Measurements from ENCODE around the gene CCDC90B.
"Not testable (repeated sequence)": the region's sequence is repeated elsewhere in the genome, so short reads cannot be mapped to it uniquely, and the experiment has no call there.

Gene CCDC90B

DNA sequence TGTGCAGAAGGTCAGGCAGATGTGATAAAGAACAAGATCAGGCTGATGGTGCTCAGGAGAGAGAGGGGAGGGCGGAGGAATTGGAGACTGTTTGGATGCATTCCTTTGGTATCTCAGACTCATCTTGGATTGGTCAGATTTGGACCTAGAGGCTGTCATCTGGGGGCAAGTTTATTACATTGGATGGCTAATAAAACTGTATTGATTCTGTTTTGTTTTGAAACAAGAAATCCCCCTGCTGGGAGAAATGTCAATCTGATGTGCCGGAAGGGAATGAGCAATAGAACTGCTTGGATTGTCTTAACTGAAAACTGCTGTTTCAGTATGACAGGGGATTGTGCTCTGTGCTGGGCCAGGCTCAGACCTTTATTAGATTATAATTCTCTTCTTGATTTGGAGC is 25.5 kb upstream of the CCDC90B start:
- Histone ChIP-seq H3K36me3 (ENCODE audit: insufficient read depth, low read length) (no peaks in the 10 kb centered on the region), H3K9ac (ENCODE audit: low read depth, low read length) (no peak overlapping the region), H3K4me1 (ENCODE audit: control insufficient read depth, insufficient read depth, low read length) (no peaks in the 10 kb centered on the region), H3K27me3 (ENCODE audit: control insufficient read depth, insufficient read depth, low read length) (peaks cover 3% of the 10 kb centered on the region), H3K9me3 (replicated peaks; ENCODE audit: low read length) (no peaks in the 10 kb centered on the region), H3K4me3 (ENCODE audit: low read length) (no peak overlapping the region), H3K4me2 (ENCODE audit: low read length) (no peak overlapping the region)

GRCh38 chr11:83310718-83311117 is 24.6 kb upstream of the CCDC90B start:
- Histone ChIP-seq H3K4me2 (ENCODE audit: low read length) (no peak overlapping the region), H3K9ac (ENCODE audit: low read depth, low read length) (no peak overlapping the region)

DNA sequence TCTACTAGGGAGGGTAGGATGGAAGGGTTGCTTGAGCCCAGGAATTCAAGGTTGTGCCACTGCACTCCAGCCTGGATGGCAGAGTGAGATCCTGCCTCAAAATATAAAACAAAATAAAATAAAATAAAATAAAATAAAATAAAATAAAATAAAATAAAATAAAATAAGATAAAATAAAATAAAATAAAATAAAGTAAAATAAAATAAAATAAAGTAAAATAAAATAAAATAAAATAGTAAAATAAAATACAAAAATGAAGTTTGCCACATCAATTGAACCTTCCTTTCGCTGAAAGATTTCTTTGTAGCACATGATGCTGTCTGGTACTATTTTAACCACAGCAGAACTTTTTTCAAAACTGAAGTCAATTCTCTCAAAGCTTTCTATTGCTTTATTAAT is 22.4 kb upstream of the CCDC90B start:
- H3K36me3 ChIP-seq (ENCODE audit: insufficient read depth, low read length); H3K9me3 ChIP-seq (replicated peaks; ENCODE audit: low read length); H3K4me1 ChIP-seq (ENCODE audit: control insufficient read depth, insufficient read depth, low read length); H3K4me3 ChIP-seq (ENCODE audit: low read length); H3K4me2 ChIP-seq (ENCODE audit: low read length); H3K9ac ChIP-seq (ENCODE audit: low read depth, low read length): not testable (repeated sequence)
- peaks cover 10% of the 10 kb centered on the region for H3K27me3 ChIP-seq (ENCODE audit: control insufficient read depth, insufficient read depth, low read length)

More at GRCh38 chr11:83310718-83311117, 24.6 kb upstream of the CCDC90B start:
- H3K36me3 ChIP-seq (ENCODE audit: insufficient read depth, low read length): no peaks in the 10 kb centered on the region
- no peaks in the 10 kb centered on the region for H3K4me1 ChIP-seq (ENCODE audit: control insufficient read depth, insufficient read depth, low read length)
- no peak overlapping the region for H3K4me3 ChIP-seq (ENCODE audit: low read length)
- H3K27me3 ChIP-seq (ENCODE audit: control insufficient read depth, insufficient read depth, low read length): peaks cover 3% of the 10 kb centered on the region
- no peaks in the 10 kb centered on the region for H3K9me3 ChIP-seq (replicated peaks; ENCODE audit: low read length)

DNA sequence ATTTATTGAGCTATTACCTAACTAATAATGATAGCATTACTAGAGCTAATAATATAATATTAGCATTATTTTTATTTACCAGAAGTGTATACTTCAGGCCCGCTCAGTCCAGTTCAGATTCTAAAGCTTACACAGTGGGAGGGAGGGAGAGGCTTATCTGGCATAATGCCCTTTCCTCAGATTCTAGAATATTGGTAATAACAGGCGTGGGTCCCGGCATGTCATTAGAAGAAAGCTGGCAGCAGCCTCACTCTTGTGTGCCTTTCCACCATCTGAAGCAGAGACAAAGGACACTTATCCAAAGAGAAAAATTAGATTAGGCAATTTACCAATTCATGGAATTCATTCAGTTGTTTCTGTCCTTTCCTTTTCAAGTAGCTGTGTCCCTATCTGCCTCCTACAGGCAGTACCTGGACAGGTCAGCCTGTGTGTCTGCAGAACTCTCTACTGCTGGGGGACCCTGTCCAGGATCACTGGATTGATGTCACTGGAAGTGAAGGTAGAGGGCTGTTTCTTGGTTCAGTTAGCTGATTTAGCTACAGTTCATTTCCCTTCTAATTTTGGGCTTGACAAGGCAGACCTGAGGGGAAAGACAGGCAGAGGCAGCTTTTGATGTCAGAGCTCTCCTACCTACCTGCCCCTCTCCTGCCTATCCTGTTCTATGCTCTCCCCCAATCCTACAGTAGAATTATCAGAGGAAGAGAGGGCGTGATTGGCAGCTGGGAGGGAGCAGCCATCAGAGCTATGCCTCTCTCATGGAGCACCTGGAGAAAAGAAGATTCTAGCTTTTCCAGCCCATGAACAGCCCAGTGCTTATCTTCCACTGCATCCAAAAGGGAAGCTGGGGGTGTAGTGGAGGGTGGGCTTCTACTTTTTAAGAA is 20.3 kb upstream of the CCDC90B start:
- Histone ChIP-seq H3K4me3 (ENCODE audit: low read length) (no peak overlapping the region), H3K9me3 (replicated peaks; ENCODE audit: low read length) (no peaks in the 10 kb centered on the region), H3K4me1 (ENCODE audit: control insufficient read depth, insufficient read depth, low read length) (no peaks in the 10 kb centered on the region), H3K36me3 (ENCODE audit: insufficient read depth, low read length) (no peaks in the 10 kb centered on the region), H3K9ac (ENCODE audit: low read depth, low read length) (no peak overlapping the region), H3K27me3 (ENCODE audit: control insufficient read depth, insufficient read depth, low read length) (peaks cover 14% of the 10 kb centered on the region), H3K4me2 (ENCODE audit: low read length) (no peak overlapping the region)

GRCh38 chr11:83303316-83303715 is 17.1 kb upstream of the CCDC90B start:
- no peaks in the 10 kb centered on the region for H3K9me3 ChIP-seq (replicated peaks; ENCODE audit: low read length)
- H3K4me3 ChIP-seq (ENCODE audit: low read length): no peak overlapping the region
- H3K27me3 ChIP-seq (ENCODE audit: control insufficient read depth, insufficient read depth, low read length): peaks cover 28% of the 10 kb centered on the region
- no peak overlapping the region for H3K4me2 ChIP-seq (ENCODE audit: low read length)
- no peak overlapping the region for H3K9ac ChIP-seq (ENCODE audit: low read depth, low read length)
- H3K4me1 ChIP-seq (ENCODE audit: control insufficient read depth, insufficient read depth, low read length): no peaks in the 10 kb centered on the region
- H3K36me3 ChIP-seq (ENCODE audit: insufficient read depth, low read length): no peaks in the 10 kb centered on the region

- H3K4me1 ChIP-seq (ENCODE audit: control insufficient read depth, insufficient read depth, low read length): no peaks in the 10 kb centered on the region
- no peak overlapping the region for H3K9ac ChIP-seq (ENCODE audit: low read depth, low read length)
- no peaks in the 10 kb centered on the region for H3K36me3 ChIP-seq (ENCODE audit: insufficient read depth, low read length)
- no peaks in the 10 kb centered on the region for H3K9me3 ChIP-seq (replicated peaks; ENCODE audit: low read length)
- no peak overlapping the region for H3K4me2 ChIP-seq (ENCODE audit: low read length)
- H3K4me3 ChIP-seq (ENCODE audit: low read length): no peak overlapping the region
- peaks cover 37% of the 10 kb centered on the region for H3K27me3 ChIP-seq (ENCODE audit: control insufficient read depth, insufficient read depth, low read length)
Observed at GRCh38 chr11:83302151-83302550, 16.0 kb upstream of the CCDC90B start.

GRCh38 chr11:83299681-83300080 is 13.5 kb upstream of the CCDC90B start:
- peaks cover 46% of the 10 kb centered on the region for H3K27me3 ChIP-seq (ENCODE audit: control insufficient read depth, insufficient read depth, low read length)
- H3K4me3 ChIP-seq (ENCODE audit: low read length): no peak overlapping the region
- H3K9me3 ChIP-seq (replicated peaks; ENCODE audit: low read length): no peaks in the 10 kb centered on the region
- H3K4me1 ChIP-seq (ENCODE audit: control insufficient read depth, insufficient read depth, low read length): no peaks in the 10 kb centered on the region
- H3K36me3 ChIP-seq (ENCODE audit: insufficient read depth, low read length): no peaks in the 10 kb centered on the region
- no peak overlapping the region for H3K4me2 ChIP-seq (ENCODE audit: low read length)
- H3K9ac ChIP-seq (ENCODE audit: low read depth, low read length): no peak overlapping the region

- Histone ChIP-seq H3K4me3 (ENCODE audit: low read length) (no peak overlapping the region), H3K9ac (ENCODE audit: low read depth, low read length) (no peak overlapping the region)
Observed at GRCh38 chr11:83294208-83294607, 8.0 kb upstream of the CCDC90B start.

DNA sequence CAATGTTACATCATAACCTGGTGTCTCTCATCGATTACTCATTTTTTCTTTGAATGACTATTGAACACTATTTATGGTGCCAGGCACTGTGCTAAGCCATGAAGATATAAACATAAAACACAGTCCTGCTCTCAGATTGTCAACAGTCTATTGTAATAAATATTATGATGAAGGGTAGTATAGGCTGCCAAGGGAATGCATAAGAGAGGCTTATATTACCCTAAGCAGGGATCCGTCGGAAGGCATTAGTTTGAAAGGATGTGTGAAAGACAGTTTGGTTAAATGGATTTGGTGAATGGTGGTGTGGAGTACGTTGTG is 7.2 kb upstream of the CCDC90B start:
- H3K4me2 ChIP-seq (ENCODE audit: low read length): no peak overlapping the region
- H3K4me3 ChIP-seq (ENCODE audit: low read length): no peak overlapping the region
- H3K36me3 ChIP-seq (ENCODE audit: insufficient read depth, low read length): no peaks in the 10 kb centered on the region
- peaks cover 27% of the 10 kb centered on the region for H3K27me3 ChIP-seq (ENCODE audit: control insufficient read depth, insufficient read depth, low read length)
- H3K4me1 ChIP-seq (ENCODE audit: control insufficient read depth, insufficient read depth, low read length): peaks cover 2% of the 10 kb centered on the region
- no peak overlapping the region for H3K9ac ChIP-seq (ENCODE audit: low read depth, low read length)
- H3K9me3 ChIP-seq (replicated peaks; ENCODE audit: low read length): no peaks in the 10 kb centered on the region

More at GRCh38 chr11:83294208-83294607, 8.0 kb upstream of the CCDC90B start:
- Histone ChIP-seq H3K4me1 (ENCODE audit: control insufficient read depth, insufficient read depth, low read length) (peaks cover 2% of the 10 kb centered on the region), H3K4me2 (ENCODE audit: low read length) (no peak overlapping the region), H3K9me3 (replicated peaks; ENCODE audit: low read length) (no peaks in the 10 kb centered on the region), H3K36me3 (ENCODE audit: insufficient read depth, low read length) (no peaks in the 10 kb centered on the region), H3K27me3 (ENCODE audit: control insufficient read depth, insufficient read depth, low read length) (peaks cover 34% of the 10 kb centered on the region)

DNA sequence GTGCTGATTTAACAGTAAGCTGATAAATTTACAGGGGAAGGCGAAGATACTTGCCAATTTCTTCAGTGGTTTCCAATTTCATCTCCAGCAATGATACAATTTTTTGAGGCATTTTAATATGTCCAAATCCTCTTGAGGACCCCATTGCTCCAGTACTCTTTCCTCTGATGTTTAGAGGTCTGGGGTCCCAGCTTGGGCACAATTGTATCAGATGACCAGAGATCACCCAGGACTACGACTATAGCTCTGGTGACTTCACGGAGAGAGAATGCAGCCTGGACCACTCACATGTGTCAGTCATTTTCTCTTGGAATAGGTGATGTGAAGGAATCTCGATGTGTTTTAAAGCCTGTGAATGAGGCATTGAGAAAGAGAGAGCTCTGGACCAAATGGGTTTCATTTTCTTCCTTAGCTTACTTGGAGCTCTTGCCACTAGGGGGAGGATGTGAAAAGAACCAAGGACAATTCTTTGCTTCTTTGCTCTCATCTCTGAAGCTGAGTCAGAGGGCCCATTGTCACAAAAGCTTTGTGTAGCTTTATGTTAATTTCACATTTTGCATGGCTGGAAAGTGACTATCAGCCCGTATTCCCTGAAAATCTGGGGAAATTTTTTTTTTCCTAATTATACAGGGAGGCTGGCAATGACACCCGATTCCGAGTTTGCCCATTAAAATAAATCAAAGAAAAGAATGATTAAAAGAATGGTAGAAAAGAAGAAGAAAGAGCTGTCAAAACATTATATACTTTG is 6.7 kb upstream of the CCDC90B start:
- Histone ChIP-seq H3K4me2 (ENCODE audit: low read length) (peak overlapping the region; percentile 79), H3K4me3 (ENCODE audit: low read length) (peak overlapping the region; percentile 53), H3K27me3 (ENCODE audit: control insufficient read depth, insufficient read depth, low read length) (peaks cover 25% of the 10 kb centered on the region), H3K9ac (ENCODE audit: low read depth, low read length) (no peak overlapping the region), H3K4me1 (ENCODE audit: control insufficient read depth, insufficient read depth, low read length) (peaks cover 2% of the 10 kb centered on the region), H3K36me3 (ENCODE audit: insufficient read depth, low read length) (no peaks in the 10 kb centered on the region), H3K9me3 (replicated peaks; ENCODE audit: low read length) (no peaks in the 10 kb centered on the region)

- Histone ChIP-seq H3K4me3 (ENCODE audit: low read length) (no peak overlapping the region), H3K4me1 (ENCODE audit: control insufficient read depth, insufficient read depth, low read length) (peaks cover 8% of the 10 kb centered on the region), H3K9ac (ENCODE audit: low read depth, low read length) (no peak overlapping the region), H3K27me3 (ENCODE audit: control insufficient read depth, insufficient read depth, low read length) (peaks cover 5% of the 10 kb centered on the region), H3K4me2 (ENCODE audit: low read length) (no peak overlapping the region), H3K9me3 (replicated peaks; ENCODE audit: low read length) (no peaks in the 10 kb centered on the region), H3K36me3 (ENCODE audit: insufficient read depth, low read length) (no peaks in the 10 kb centered on the region)
Observed at GRCh38 chr11:83287631-83288030, 1.5 kb upstream of the CCDC90B start.
